GM12875 (cell line): ENCODE measurements around the gene SELENOW.

Experiments used
- H3K4me3 ChIP-seq: one replicate; pipeline ENCODE4 v1.5.1; 2011; ENCODE audit warnings: low read depth, low read length, control low read depth
- CTCF ChIP-seq: IDR thresholded peaks from 2 replicates; pipeline ENCODE4 v1.5.1; 2011; ENCODE audit warnings: low read depth, mild to moderate bottlenecking, control low read depth, inconsistent platforms, low read length, moderate library complexity, borderline replicate concordance; ENCODE audit not compliant: insufficient read depth

SELENOW gene

GRCh38 chr19:47821460-47822020 lies 43.0 kb downstream of the SELENOW start, which contains the start of gene CRX:
TSS of gene CRX (plus strand) at chr19:47821937. CDS start at chr19:47834444, 12,507 bp downstream.
- TF ChIP-seq CTCF: no peak
- H3K4me3 ChIP-seq: no peak within 1 kb of the TSS

- TF ChIP-seq CTCF: no peak
Observed at GRCh38 chr19:47824396-47824795, 45.9 kb downstream of the SELENOW start.

GRCh38 chr19:47826800-47827199 lies 48.3 kb downstream of the SELENOW start:
- no peak overlapping the region for H3K4me3 ChIP-seq
- no peak for TF ChIP-seq CTCF

More at GRCh38 chr19:47824396-47824795, 45.9 kb downstream of the SELENOW start:
- no peak overlapping the region for H3K4me3 ChIP-seq

GRCh38 chr19:47832723-47833122 lies 54.2 kb downstream of the SELENOW start:
- H3K4me3 ChIP-seq: no peak overlapping the region
- no peak for TF ChIP-seq CTCF
